SK-N-SH (cell line): Measurements from ENCODE around the gene QKI.

Experiments
- CTCF ChIP-seq: fragments of 200-600 bp; sonication (generic); IDR thresholded peaks from 2 replicates; pipeline ENCODE4 v1.6.1; 2017; ENCODE audit warnings: antibody characterized with exemption, mild to moderate bottlenecking, moderate library complexity
- REST ChIP-seq: IDR thresholded peaks from 2 replicates; pipeline ENCODE4 v1.6.1; 2012; ENCODE audit warnings: mild to moderate bottlenecking, low read depth, low read length, moderate library complexity
- RFX5 ChIP-seq: IDR thresholded peaks from 2 replicates; pipeline ENCODE4 v1.6.1; 2012; ENCODE audit warnings: mild to moderate bottlenecking, improper control_type of control experiment, low read length
- SMC3 ChIP-seq: IDR thresholded peaks from 2 replicates; pipeline ENCODE4 v1.6.1; 2012; ENCODE audit warnings: low read depth, low read length, improper control_type of control experiment

- TF ChIP-seq SMC3 (no peak), CTCF (no peak), REST (no peak), RFX5 (no peak)
Observed at GRCh38 chr6:163470611-163471010, 56.1 kb downstream of the QKI start.
